Uterus (tissue), 4 donors: ENCODE results near the gene MED8. TPM values are rescaled to one million over a fixed set of nuclear protein-coding genes. Genes with fewer than 3 reads are reported as not detected.

ENCODE experiments used
- DNase-seq, 2 donors: peaks; one replicate each; pipeline ENCODE4 v3.0.0-alpha.2; 2019 to 2020
- H3K27ac ChIP-seq, 2 donors: fragments of 200-600 bp; sonication (generic); 1 replicate in 1 of 2; 2 replicates in 1 of 2; pipeline ENCODE4 v1.5.1; 2016 to 2018
- H3K27me3 ChIP-seq, 2 donors: fragments of 200-600 bp; sonication (generic); one replicate each; pipeline ENCODE4 v1.5.1; 2018 to 2019; ENCODE audit warnings: control low read depth in 1 of 2
- H3K36me3 ChIP-seq, 2 donors: fragments of 200-600 bp; sonication (generic); one replicate each; pipeline ENCODE4 v1.5.1; 2019; ENCODE audit warnings: control low read depth in 1 of 2
- H3K4me1 ChIP-seq, 2 donors: fragments of 200-600 bp; sonication (generic); one replicate each; pipeline ENCODE4 v1.5.1; 2018 to 2019; ENCODE audit warnings: control low read depth in 1 of 2
- H3K4me3 ChIP-seq, 2 donors: fragments of 200-600 bp; sonication (generic); 1 replicate in 1 of 2; 2 replicates in 1 of 2; pipeline ENCODE4 v1.5.1; 2018 to 2019; ENCODE audit warnings: mild to moderate bottlenecking in 1 of 2
- H3K9me3 ChIP-seq, 2 donors: fragments of 200-600 bp; sonication (generic); one replicate each; pipeline ENCODE4 v1.5.1; 2019; ENCODE audit warnings: control low read depth in 1 of 2
- CTCF ChIP-seq, 4 experiments: fragments of 200-600 bp in 2 of 4; fragments of 450-650 bp in 2 of 4; sonication (generic) in 2 of 4; IDR thresholded peaks; one replicate each; pipeline ENCODE4 v1.5.1; 2016 to 2019; ENCODE audit warnings: antibody characterized with exemption in 4 of 4, mild to moderate bottlenecking in 2 of 4, moderate library complexity in 1 of 4
- POLR2A ChIP-seq, 2 donors: fragments of 450-650 bp; IDR thresholded peaks; one replicate each; pipeline ENCODE4 v1.6.1; 2016; ENCODE audit warnings: antibody characterized with exemption in 2 of 2, mild to moderate bottlenecking in 1 of 2, moderate library complexity in 1 of 2
- intact Hi-C: fragments of 100-400 bp; cut with DNase I; formaldehyde crosslinking; loops from one replicate; pipeline ENCODE4 v1.15.1; 2023; ENCODE audit warnings: low total_unique reads
- total RNA-seq, 4 donors: library from RNA; depleted of rRNA in 3 of 4; stranded (reverse); fragments of >200 nt in 3 of 4; gene quantifications; one replicate each; pipeline versions ENCODE4 v1.1.0 to v1.2.4, GENCODE V29; 2014 to 2023
- donor health status: DM: yes; HTN: yes; CAD: no.

Gene MED8
- total RNA-seq, 4 donors from 2014 or later, result 19.4 to 33.9 (median 28.5) TPM

GRCh38 chr1:43366179-43366578, 23.4 kb downstream of the MED8 start:
- H3K36me3 ChIP-seq, result no peaks in the 10 kb centered on the region
- no peak for DNase-seq
- TF ChIP-seq POLR2A (IDR thresholded peaks at IDR 0.05), result no peak
- TF ChIP-seq CTCF (IDR thresholded peaks at IDR 0.05), result no peak
- H3K27ac ChIP-seq, result peak overlapping the region; percentile 42 to 96
- no peak overlapping the region for H3K4me3 ChIP-seq
- intact Hi-C loops, result no loop called here
- H3K4me1 ChIP-seq, result peaks cover 7 to 10% of the 10 kb centered on the region in 2 donors
- no peaks in the 10 kb centered on the region for H3K9me3 ChIP-seq
- H3K27me3 ChIP-seq, result no peaks in the 10 kb centered on the region

- no peak for DNase-seq
- no peaks in the 10 kb centered on the region for H3K9me3 ChIP-seq
- no peak overlapping the region for H3K4me3 ChIP-seq
- intact Hi-C loops, result no loop called here
- no peaks in the 10 kb centered on the region for H3K27me3 ChIP-seq
- H3K36me3 ChIP-seq, result no peaks in the 10 kb centered on the region
- no peak for TF ChIP-seq CTCF (IDR thresholded peaks at IDR 0.05)
- TF ChIP-seq POLR2A (IDR thresholded peaks at IDR 0.05), result no peak
- H3K27ac ChIP-seq, result peak overlapping the region in 1 of 2 donors; percentile 96
- peaks cover 7 to 10% of the 10 kb centered on the region in 2 donors for H3K4me1 ChIP-seq
Measured at GRCh38 chr1:43365678-43366077, 23.9 kb downstream of the MED8 start.

- intact Hi-C loops, result no loop called here
- TF ChIP-seq POLR2A (IDR thresholded peaks at IDR 0.05), result no peak
- no peak for TF ChIP-seq CTCF (IDR thresholded peaks at IDR 0.05)
- H3K4me3 ChIP-seq, result no peak overlapping the region
- H3K4me1 ChIP-seq, result peaks cover 6 to 13% of the 10 kb centered on the region in 2 donors
- no peak for DNase-seq
- H3K36me3 ChIP-seq, result no peaks in the 10 kb centered on the region
- no peaks in the 10 kb centered on the region for H3K27me3 ChIP-seq
- H3K9me3 ChIP-seq, result no peaks in the 10 kb centered on the region
- H3K27ac ChIP-seq, result no peak overlapping the region
Measured at GRCh38 chr1:43363935-43364525, 25.6 kb downstream of the MED8 start.

GRCh38 chr1:43363283-43363934, 26.2 kb downstream of the MED8 start:
- intact Hi-C loops, result no loop called here
- no peak for TF ChIP-seq POLR2A (IDR thresholded peaks at IDR 0.05)
- TF ChIP-seq CTCF (IDR thresholded peaks at IDR 0.05), result no peak
- DNase-seq, result no peak
- no peak overlapping the region for H3K4me3 ChIP-seq
- peaks cover 0 to 15% of the 10 kb centered on the region in 2 donors for H3K4me1 ChIP-seq
- H3K9me3 ChIP-seq, result no peaks in the 10 kb centered on the region
- H3K27me3 ChIP-seq, result no peaks in the 10 kb centered on the region
- H3K27ac ChIP-seq, result no peak overlapping the region
- no peaks in the 10 kb centered on the region for H3K36me3 ChIP-seq

GRCh38 chr1:43360616-43361015, 29.0 kb downstream of the MED8 start:
- H3K4me3 ChIP-seq, result no peak overlapping the region
- no peaks in the 10 kb centered on the region for H3K9me3 ChIP-seq
- H3K4me1 ChIP-seq, result peaks cover 0 to 5% of the 10 kb centered on the region in 2 donors
- TF ChIP-seq POLR2A (IDR thresholded peaks at IDR 0.05) (no peak), CTCF (IDR thresholded peaks at IDR 0.05) (no peak)
- no peak overlapping the region for H3K27ac ChIP-seq
- intact Hi-C loops, result no loop called here
- no peak for DNase-seq
- H3K36me3 ChIP-seq, result no peaks in the 10 kb centered on the region
- H3K27me3 ChIP-seq, result no peaks in the 10 kb centered on the region
